HG03159 (cell line): ENCODE measurements around the gene NBL1.

ENCODE experiments used
- ATAC-seq: cut with Tn5 transposase; IDR thresholded peaks from one replicate; pipeline ENCODE4 v1.9.1; 2021; ENCODE audit warnings: mild to moderate bottlenecking, moderate library complexity; ENCODE audit not compliant: unreplicated experiment

The NBL1 gene

GRCh38 chr1:19645411-19646251, 1.5 kb downstream of the NBL1 start:
- no peak for ATAC-seq

GRCh38 chr1:19646377-19647319, 2.5 kb downstream of the NBL1 start:
- no peak for ATAC-seq

GRCh38 chr1:19647643-19648042, 3.5 kb downstream of the NBL1 start:
- no peak for ATAC-seq

- ATAC-seq: no peak
Observed at GRCh38 chr1:19648239-19648638, 4.1 kb downstream of the NBL1 start.

DNA sequence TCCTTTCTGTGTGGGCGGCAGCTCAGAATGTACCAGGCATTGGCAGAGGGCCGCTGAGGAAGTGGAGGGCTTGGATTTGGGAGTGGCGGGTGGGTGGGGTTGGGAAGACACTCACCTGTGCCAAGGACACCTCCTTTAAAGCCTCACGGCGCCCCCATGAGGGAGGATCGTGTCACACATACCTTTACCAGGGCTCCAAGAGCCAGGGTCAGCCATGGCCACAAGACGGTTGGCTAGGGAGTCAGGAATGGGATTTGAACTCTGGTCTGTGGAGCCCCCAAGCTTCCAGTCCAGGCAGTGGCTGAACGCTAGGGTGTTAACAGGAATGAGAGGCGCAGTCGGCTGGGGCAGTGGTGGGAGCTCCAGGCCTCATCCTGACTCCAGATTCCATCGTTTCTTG, 4.6 kb downstream of the NBL1 start:
- ATAC-seq: no peak

DNA sequence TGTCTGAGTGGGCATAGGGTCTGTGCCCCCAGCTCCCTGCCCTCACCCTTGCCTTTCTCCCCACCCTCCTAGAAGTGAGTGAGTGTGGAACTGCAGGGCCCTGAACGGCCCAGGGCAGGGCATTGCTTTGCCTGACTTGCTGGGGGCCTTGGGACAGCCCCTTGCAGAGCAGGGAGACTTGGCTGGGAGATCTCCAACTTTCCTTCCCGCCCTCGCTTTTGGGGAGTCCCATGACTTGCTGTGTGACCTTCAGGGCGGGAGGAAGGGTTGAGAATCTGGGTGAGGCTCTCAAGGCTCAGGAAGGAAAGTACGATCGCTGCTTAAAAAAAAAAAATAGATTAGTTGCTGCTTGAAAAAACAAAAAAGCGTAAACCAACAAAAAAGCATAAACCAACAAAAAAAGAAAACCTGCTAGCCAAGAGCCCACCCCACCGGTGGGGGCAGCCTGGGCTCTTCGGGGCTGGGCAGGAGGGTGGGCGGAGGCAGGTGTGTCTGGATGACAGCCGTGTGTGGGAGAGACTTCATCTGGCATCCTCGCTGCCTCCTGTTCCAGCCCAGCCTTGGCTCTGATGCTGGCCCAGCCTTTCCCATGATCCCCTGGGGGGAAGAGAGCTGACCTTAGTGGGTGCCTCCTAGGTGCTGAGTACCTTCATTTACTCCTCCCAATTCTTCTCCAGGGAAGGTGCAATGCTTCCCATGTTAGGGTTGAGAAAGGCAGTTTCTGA, 6.5 kb downstream of the NBL1 start:
- no peak for ATAC-seq

DNA sequence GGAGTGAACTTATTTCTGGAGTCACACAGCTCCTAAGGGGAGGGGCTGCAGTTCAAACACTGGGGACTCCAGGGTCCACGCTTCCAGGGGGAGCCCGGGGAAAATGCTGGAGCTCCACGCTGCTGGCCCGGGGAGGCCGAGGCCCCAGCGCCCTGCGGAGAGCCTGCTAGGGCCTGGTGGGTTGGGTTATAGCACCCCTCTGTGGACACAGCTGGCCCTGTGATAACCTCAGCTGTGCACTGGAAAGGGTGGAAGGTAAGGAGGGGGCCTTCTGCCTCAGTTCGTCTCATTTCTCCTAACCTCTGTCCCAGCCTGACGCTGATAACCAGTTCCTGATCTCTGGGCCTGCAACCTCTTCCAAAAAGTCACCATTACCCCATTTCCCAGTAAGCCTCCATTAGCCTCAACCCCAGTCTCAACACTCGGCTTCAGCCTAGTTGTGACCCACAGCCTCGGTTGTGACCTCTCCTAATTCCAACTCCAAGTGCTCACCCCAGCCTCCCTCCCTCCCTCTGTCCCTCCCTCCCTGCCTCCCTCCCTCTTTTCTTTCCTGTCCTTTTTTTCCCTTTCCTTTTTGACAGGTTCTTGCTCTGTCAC, 7.1 kb downstream of the NBL1 start:
- ATAC-seq: no peak

- no peak for ATAC-seq
Observed at GRCh38 chr1:19654386-19654785, 10.3 kb downstream of the NBL1 start.

GRCh38 chr1:19654886-19655717, 11.0 kb downstream of the NBL1 start:
- no peak for ATAC-seq

DNA sequence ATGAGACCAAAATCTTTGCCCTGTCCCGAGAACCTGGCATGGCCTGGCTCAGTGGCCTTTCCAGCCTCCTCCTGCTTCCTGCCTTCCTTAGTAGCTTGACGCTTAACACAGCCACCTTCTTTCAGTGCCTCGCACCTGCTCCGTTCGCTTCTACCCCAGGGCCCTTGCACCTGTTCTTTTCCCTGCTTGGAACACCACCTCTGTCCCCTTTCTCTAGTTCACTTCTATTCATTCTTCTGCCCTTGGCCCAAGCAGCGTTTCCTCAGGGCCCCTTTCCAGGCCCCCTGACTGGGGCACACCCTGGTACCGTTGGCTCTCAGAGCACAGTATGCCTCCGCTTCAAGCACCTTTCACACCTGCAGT, 11.6 kb downstream of the NBL1 start:
- ATAC-seq: no peak

DNA sequence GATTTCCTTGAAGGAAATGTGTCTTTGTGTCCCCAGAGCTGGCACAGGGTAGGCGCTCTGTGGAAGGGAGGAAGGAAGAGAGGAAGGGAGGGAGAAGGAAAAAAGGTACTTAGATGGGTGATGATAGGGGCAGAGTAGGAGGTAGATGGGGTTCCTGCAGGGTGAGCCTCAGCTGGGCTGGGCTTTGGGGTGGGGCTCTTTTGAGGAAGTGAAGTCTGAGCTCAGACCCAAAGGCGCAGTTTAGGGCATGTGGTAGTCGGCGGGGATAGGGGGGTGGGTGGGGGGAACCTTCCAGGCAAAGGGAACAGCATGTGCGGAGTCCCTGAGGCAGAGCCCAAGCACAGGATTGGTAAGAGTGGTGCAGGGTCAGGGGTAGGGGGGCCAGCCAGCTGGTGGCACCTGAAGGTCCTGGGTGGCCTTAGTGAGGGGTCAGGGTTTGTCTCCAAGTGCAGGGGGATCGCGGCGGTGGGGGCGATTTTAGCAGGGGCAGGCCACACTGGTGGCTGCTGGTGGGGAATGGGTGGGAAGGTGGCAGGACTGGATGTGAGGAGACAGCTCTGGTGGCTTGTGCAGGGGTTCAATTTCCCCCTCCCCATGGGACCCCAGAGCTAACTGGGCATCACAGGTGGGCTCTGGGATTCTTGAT, 12.1 kb downstream of the NBL1 start:
- ATAC-seq: no peak

GRCh38 chr1:19656780-19657466, 12.8 kb downstream of the NBL1 start:
- ATAC-seq: no peak

GRCh38 chr1:19657511-19657910, 13.4 kb downstream of the NBL1 start:
- no peak for ATAC-seq

DNA sequence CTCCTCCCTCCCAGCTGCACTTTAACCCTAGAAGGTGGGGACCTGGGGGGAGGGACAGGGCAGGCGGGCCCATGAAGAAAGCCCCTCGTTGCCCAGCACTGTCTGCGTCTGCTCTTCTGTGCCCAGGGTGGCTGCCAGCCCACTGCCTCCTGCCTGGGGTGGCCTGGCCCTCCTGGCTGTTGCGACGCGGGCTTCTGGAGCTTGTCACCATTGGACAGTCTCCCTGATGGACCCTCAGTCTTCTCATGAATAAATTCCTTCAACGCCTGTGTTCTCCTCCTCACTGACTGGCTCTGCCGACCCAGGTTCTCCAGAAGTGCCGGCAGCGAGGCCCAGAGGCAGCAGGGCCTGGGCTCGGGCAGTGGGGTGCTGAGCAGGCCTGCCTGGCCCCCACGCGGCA, 14.1 kb downstream of the NBL1 start:
- ATAC-seq: no peak

GRCh38 chr1:19661721-19662228, 17.7 kb downstream of the NBL1 start:
- no peak for ATAC-seq

DNA sequence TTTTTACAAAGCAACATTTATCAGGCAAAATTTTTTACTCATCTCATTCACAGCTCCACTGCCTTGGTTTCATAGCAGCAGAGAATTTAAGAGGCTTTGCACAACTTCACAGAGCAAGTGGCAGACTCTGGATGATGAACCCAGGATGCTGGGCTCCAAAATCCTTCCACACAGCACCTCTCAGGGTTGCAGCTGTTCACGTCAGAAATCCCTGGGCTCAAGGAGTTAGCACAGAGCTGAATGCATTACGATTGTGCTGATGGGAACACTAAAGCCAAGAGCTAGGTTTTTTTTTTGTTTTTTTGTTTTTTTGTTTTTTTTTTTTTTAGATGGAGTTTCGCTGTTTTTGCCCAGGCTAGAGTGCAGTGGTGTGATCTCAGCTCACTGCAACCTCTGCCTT, 18.2 kb downstream of the NBL1 start:
- ATAC-seq: no peak

- ATAC-seq: no peak
Observed at GRCh38 chr1:19664453-19665185, 20.5 kb downstream of the NBL1 start, which contains the start of gene HTR6. Gene HTR6 (plus strand): TSS chr1:19664875. CDS start chr1:19665754, 879 bp downstream.

GRCh38 chr1:19665186-19665495, 21.0 kb downstream of the NBL1 start:
- no peak for ATAC-seq
